AG10803 (cell line): Measurements from ENCODE around the gene CNTNAP2.

Experiments used
- DNase-seq: peaks from one replicate; pipeline ENCODE4 v3.0.0; 2010; ENCODE audit warnings: low read depth
- H3K4me3 ChIP-seq: 2 replicates; pipeline ENCODE4 v1.5.1; 2011; ENCODE audit warnings: mild to moderate bottlenecking, low read length, control low read depth
- CTCF ChIP-seq: conservative IDR thresholded peaks from 2 replicates; pipeline ENCODE4 v1.5.1; 2011; ENCODE audit warnings: mild to moderate bottlenecking, low read length, control low read depth, inconsistent platforms

The CNTNAP2 gene

GRCh38 chr7:147452816-147453215, 1336.2 kb downstream of the CNTNAP2 start:
- H3K4me3 ChIP-seq: no peak overlapping the region
- DNase-seq: no peak
- no peak for TF ChIP-seq CTCF

- H3K4me3 ChIP-seq: no peak overlapping the region
- no peak for DNase-seq
- TF ChIP-seq CTCF: no peak
Measured at GRCh38 chr7:147465223-147465622, 1348.6 kb downstream of the CNTNAP2 start.

GRCh38 chr7:147472556-147472955, 1356.0 kb downstream of the CNTNAP2 start:
- DNase-seq: no peak
- TF ChIP-seq CTCF: no peak
- no peak overlapping the region for H3K4me3 ChIP-seq

GRCh38 chr7:147474862-147475261, 1358.3 kb downstream of the CNTNAP2 start:
- no peak overlapping the region for H3K4me3 ChIP-seq
- TF ChIP-seq CTCF: no peak
- DNase-seq: no peak

- DNase-seq: no peak
- no peak overlapping the region for H3K4me3 ChIP-seq
- TF ChIP-seq CTCF: no peak
Measured at GRCh38 chr7:147477526-147477925, 1360.9 kb downstream of the CNTNAP2 start.

- DNase-seq: peak; percentile 13
- H3K4me3 ChIP-seq: no peak overlapping the region
- no peak for TF ChIP-seq CTCF
Measured at GRCh38 chr7:147478796-147479195, 1362.2 kb downstream of the CNTNAP2 start.

GRCh38 chr7:147483634-147484292, 1367.2 kb downstream of the CNTNAP2 start:
- no peak overlapping the region for H3K4me3 ChIP-seq
- DNase-seq: no peak
- TF ChIP-seq CTCF: no peak
